ENCODE measurements around the gene ATP6V1E1.
"Not testable (repeated sequence)": the region's sequence is repeated elsewhere in the genome, so short reads cannot be mapped to it uniquely, and the experiment has no call there.

The ATP6V1E1 gene

GRCh38 chr22:17639247-17639741 lies 10.7 kb upstream of the ATP6V1E1 start:
- H3K27ac Mint-ChIP-seq, result peak overlapping the region; percentile 99
- no peak for DNase-seq
- peak overlapping the region; percentile 100 for H3K4me3 Mint-ChIP-seq
- no peak for ATAC-seq
- no peaks in the 10 kb centered on the region for H3K27me3 Mint-ChIP-seq
- H3K4me1 Mint-ChIP-seq, result peaks cover 29% of the 10 kb centered on the region
- no peaks in the 10 kb centered on the region for H3K9me3 Mint-ChIP-seq
- peaks cover 24% of the 10 kb centered on the region for H3K36me3 Mint-ChIP-seq (ENCODE audit: low read depth)

DNA sequence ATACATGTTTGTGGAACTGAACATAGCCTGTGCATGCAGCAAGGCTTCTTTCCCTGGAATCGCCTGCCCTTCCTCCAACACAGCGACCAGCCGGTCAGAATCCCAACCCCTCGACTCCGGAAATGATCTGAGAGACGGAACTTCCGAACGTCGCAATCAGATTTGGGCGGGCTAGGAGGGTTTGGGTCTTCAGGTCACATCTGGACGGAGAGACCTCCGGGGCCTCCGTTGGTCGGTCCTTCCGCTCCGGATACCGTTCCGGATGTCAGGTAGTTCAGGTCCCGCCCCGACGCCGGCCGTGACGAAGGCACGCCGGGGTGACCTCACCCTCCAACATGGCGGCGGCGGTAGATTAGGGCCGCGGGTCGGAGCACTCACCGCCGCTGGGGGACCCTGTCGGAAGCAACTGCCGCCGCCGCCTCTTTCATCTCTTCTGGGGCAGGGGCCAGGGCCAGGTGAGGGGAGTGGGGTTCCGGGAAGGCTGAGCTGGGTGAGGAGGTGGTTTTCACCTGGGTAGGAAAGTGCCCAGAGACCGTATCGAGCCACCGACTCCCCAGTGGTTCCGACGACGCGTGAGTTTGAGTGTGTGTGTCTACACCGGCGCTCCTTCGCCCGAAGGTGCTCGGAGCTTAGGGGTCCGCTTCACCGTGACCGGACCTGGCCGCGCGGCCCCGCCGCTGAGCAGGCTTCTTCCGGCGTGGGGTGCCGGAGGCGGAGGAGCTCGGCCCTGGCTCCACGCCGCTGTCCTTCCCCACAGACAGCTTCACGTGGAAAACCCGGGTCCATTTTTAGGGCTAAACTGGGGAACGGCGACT lies 10.1 kb upstream of the ATP6V1E1 start, which contains the start of gene BCL2L13:
BCL2L13 (plus strand) TSS at position 326 of the 815 bp plus-strand sequence. CDS start 16,955 bp downstream, outside the sequence.
- Mint-ChIP-seq H3K27ac (peak within 1 kb of the TSS; percentile 99), H3K4me1 (peaks cover 29% of the 10 kb centered on the region), H3K36me3 (ENCODE audit: low read depth) (peaks cover 24% of the 10 kb centered on the region), H3K4me3 (peak within 1 kb of the TSS; percentile 100), H3K9me3 (no peaks in the 10 kb centered on the region), H3K27me3 (no peaks in the 10 kb centered on the region)
- ATAC-seq (peak; percentile 97), DNase-seq (peak; percentile 92)

- peak overlapping the region; percentile 99 for H3K27ac Mint-ChIP-seq
- peaks cover 29% of the 10 kb centered on the region for H3K4me1 Mint-ChIP-seq
- H3K4me3 Mint-ChIP-seq, result peak overlapping the region; percentile 100
- peak; percentile 6 for ATAC-seq
- DNase-seq, result no peak
- no peaks in the 10 kb centered on the region for H3K9me3 Mint-ChIP-seq
- H3K36me3 Mint-ChIP-seq (ENCODE audit: low read depth), result peaks cover 24% of the 10 kb centered on the region
- H3K27me3 Mint-ChIP-seq, result no peaks in the 10 kb centered on the region
These were observed 9.6 kb upstream of the ATP6V1E1 start for GRCh38 chr22:17638182-17638431.

GRCh38 chr22:17637490-17638181 lies 9.1 kb upstream of the ATP6V1E1 start:
- ATAC-seq, result no peak
- Mint-ChIP-seq H3K36me3 (ENCODE audit: low read depth) (peaks cover 19% of the 10 kb centered on the region), H3K4me3 (peak overlapping the region; percentile 100), H3K27me3 (no peaks in the 10 kb centered on the region), H3K9me3 (no peaks in the 10 kb centered on the region), H3K4me1 (peaks cover 26% of the 10 kb centered on the region), H3K27ac (peak overlapping the region; percentile 99)
- DNase-seq, result no peak

DNA sequence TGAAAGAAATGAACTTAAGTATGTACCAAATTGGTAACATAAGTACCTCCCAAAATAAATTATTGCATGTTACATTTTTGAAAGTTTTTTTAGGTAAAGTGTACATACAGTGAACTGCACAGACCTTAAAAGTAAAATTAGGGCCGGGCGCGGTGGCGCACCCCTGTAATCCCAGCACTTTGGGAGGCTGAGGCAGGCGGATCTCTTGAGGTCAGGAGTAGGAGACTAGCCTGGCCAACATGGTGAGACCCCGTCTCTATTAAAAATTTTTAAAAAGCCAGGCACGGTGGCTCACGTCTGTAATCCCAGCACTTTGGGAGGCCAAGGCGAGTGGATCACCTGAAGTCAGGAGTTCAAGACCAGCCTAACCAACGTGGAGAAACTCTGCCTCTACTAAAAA lies 8.3 kb upstream of the ATP6V1E1 start:
- not testable (repeated sequence) for H3K4me3 Mint-ChIP-seq, H3K9me3 Mint-ChIP-seq, ATAC-seq, DNase-seq, H3K27ac Mint-ChIP-seq, H3K27me3 Mint-ChIP-seq
- H3K4me1 Mint-ChIP-seq, result peaks cover 26% of the 10 kb centered on the region
- H3K36me3 Mint-ChIP-seq (ENCODE audit: low read depth), result peaks cover 14% of the 10 kb centered on the region

DNA sequence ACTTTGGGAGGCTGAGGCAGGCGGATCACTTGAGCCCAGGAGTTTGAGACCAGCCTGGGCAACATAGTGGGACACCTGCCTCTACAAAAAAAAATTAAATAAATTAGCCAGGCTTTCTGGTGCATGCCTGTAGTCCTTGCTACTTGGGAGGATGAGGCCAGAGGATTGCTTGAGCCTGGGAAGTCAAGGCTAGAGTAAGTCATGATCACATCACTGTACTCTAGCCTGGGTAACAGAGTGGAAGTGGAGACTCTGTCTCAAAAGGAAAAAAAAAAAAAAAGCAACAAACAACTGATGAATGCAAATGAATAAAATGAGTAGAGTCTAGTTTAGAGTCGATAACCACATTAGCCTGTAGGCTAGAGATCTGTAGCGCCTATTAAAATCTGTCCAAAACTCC lies 6.1 kb upstream of the ATP6V1E1 start:
- DNase-seq (no peak), ATAC-seq (no peak)
- Mint-ChIP-seq H3K4me1 (peaks cover 15% of the 10 kb centered on the region), H3K4me3 (no peak overlapping the region), H3K9me3 (no peaks in the 10 kb centered on the region), H3K36me3 (ENCODE audit: low read depth) (peaks cover 3% of the 10 kb centered on the region), H3K27me3 (no peaks in the 10 kb centered on the region), H3K27ac (no peak overlapping the region)

- H3K4me3 Mint-ChIP-seq, result no peak overlapping the region
- no peak overlapping the region for H3K27ac Mint-ChIP-seq
- no peaks in the 10 kb centered on the region for H3K27me3 Mint-ChIP-seq
- H3K4me1 Mint-ChIP-seq, result peaks cover 18% of the 10 kb centered on the region
- no peaks in the 10 kb centered on the region for H3K36me3 Mint-ChIP-seq (ENCODE audit: low read depth)
- ATAC-seq (no peak), DNase-seq (no peak)
- H3K9me3 Mint-ChIP-seq, result no peaks in the 10 kb centered on the region
These were observed 5.4 kb upstream of the ATP6V1E1 start for GRCh38 chr22:17633998-17634323.

DNA sequence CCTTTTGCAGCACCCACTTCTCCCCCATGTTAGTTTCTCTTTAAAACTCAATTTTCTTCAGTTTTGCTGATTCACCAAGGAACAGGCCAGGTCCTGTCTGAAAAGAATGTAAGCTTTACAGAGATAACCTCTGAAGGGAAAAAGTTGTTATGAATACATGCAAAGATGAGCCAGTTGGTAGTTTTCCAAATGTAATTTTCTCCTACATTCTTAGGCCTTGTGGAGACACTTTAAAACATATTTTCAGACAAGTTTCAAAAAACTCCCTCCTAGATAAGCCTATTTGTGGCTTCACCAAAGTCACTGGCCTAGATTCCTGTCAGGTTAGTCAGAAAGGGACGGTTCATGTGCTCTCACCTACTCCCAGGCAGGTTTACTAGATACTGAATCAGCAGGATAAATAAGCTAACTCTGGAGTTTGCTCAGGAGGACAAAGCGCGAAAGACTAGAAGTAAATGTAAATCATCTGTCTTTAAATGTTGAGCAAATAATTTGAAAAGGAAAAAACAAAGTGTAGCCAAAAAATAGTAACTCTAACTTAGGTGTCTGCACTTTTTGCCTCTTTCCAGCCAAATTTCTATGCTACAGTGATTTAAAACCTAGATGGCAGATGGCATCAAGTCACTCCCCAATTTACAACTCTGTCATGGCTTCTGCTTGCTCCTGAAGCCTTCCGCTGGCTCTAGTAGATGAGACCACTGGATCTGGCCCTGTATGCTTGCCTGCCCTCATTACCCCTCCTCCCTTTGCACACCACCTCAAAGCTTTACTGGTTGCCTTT lies 4.9 kb upstream of the ATP6V1E1 start:
- DNase-seq, result no peak
- Mint-ChIP-seq H3K4me1 (peaks cover 21% of the 10 kb centered on the region), H3K27me3 (no peaks in the 10 kb centered on the region)

GRCh38 chr22:17631076-17631565 lies 2.6 kb upstream of the ATP6V1E1 start:
- Mint-ChIP-seq H3K27me3 (no peaks in the 10 kb centered on the region), H3K36me3 (ENCODE audit: low read depth) (peaks cover 1% of the 10 kb centered on the region), H3K9me3 (no peaks in the 10 kb centered on the region), H3K27ac (no peak overlapping the region), H3K4me3 (no peak overlapping the region), H3K4me1 (peaks cover 18% of the 10 kb centered on the region)
- DNase-seq (no peak), ATAC-seq (no peak)

More for the DNA sequence above, 4.9 kb upstream of the ATP6V1E1 start:
- no peak for ATAC-seq
- Mint-ChIP-seq H3K36me3 (ENCODE audit: low read depth) (peaks cover 1% of the 10 kb centered on the region), H3K27ac (no peak overlapping the region), H3K4me3 (no peak overlapping the region), H3K9me3 (no peaks in the 10 kb centered on the region)

GRCh38 chr22:17629641-17630040 lies 1.1 kb upstream of the ATP6V1E1 start:
- no peaks in the 10 kb centered on the region for H3K27me3 Mint-ChIP-seq
- H3K27ac Mint-ChIP-seq, result no peak overlapping the region
- H3K4me3 Mint-ChIP-seq, result peak overlapping the region; percentile 96
- peaks cover 1% of the 10 kb centered on the region for H3K36me3 Mint-ChIP-seq (ENCODE audit: low read depth)
- ATAC-seq (no peak), DNase-seq (no peak)
- peaks cover 25% of the 10 kb centered on the region for H3K4me1 Mint-ChIP-seq
- no peaks in the 10 kb centered on the region for H3K9me3 Mint-ChIP-seq

DNA sequence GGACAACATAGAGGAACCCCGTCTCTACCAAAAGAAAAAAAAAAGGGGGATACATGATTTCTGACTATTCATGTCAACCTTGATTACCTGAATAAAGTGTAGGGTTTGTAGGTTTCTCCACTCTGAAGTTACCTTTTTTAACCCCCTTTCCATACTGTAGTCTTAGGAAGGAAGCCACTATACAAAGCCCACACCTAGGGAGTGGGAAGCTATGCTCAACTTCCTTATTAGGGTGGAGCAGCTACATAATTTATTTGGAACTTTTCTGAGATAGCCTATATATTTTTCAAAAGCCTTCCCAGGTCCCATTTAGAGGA lies 582 bp upstream of the ATP6V1E1 start:
- peaks cover 27% of the 10 kb centered on the region for H3K4me1 Mint-ChIP-seq
- peak overlapping the region; percentile 96 for H3K4me3 Mint-ChIP-seq
- no peak for DNase-seq
- H3K9me3 Mint-ChIP-seq, result no peaks in the 10 kb centered on the region
- no peak for ATAC-seq
- peak overlapping the region; percentile 92 for H3K27ac Mint-ChIP-seq
- H3K36me3 Mint-ChIP-seq (ENCODE audit: low read depth), result peaks cover 1% of the 10 kb centered on the region
- no peaks in the 10 kb centered on the region for H3K27me3 Mint-ChIP-seq

DNA sequence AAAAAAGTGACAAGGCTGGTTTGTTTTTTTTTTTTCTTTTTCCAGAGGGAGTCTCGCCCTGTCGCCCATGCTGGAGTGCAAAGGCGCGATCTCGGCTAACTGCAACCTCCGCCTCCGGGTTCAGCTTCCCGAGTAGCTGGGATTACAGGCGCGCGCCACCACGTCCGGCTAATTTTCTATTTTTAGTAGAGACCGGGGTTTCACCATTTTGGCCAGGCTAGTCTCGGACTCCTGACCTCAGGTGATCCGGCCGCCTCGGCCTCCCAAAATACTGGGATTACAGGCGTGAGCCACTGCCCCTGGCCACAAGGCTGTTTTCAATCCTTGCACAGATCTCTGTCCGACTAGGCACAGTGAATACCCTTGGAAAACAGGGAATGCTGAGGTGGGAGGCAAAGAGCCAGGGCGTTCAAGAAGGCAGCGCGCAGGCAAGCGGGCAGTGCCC lies 566 bp downstream of the ATP6V1E1 start:
- no peaks in the 10 kb centered on the region for H3K27me3 Mint-ChIP-seq
- peak overlapping the region; percentile 92 for H3K27ac Mint-ChIP-seq
- DNase-seq, result no peak
- H3K36me3 Mint-ChIP-seq (ENCODE audit: low read depth), result peaks cover 4% of the 10 kb centered on the region
- H3K4me1 Mint-ChIP-seq, result peaks cover 33% of the 10 kb centered on the region
- no peak for ATAC-seq
- peak overlapping the region; percentile 96 for H3K4me3 Mint-ChIP-seq
- no peaks in the 10 kb centered on the region for H3K9me3 Mint-ChIP-seq

DNA sequence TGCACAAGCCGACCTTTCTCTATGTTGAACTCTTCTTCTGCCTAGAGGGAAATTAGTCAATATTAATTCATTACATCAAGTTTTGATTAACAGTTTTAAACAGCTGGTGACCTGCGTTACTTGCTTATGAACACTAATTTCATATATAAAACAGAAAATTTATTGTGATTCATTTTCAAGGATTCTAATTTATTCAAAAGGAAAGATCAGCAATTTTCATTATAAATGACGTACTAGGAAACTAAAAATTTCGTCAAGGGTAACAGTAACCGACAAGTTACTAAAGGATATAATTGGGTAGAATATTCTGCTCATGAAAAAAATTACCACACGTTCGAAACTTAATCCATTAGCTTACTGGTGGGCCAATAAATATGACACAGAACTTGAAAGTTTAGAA lies 15.3 kb downstream of the ATP6V1E1 start:
- DNase-seq (no peak), ATAC-seq (no peak)
- H3K4me1 Mint-ChIP-seq, result no peaks in the 10 kb centered on the region
- H3K4me3 Mint-ChIP-seq, result no peak overlapping the region
- peaks cover 31% of the 10 kb centered on the region for H3K36me3 Mint-ChIP-seq (ENCODE audit: low read depth)
- H3K27ac Mint-ChIP-seq, result no peak overlapping the region
- no peaks in the 10 kb centered on the region for H3K9me3 Mint-ChIP-seq
- no peaks in the 10 kb centered on the region for H3K27me3 Mint-ChIP-seq

DNA sequence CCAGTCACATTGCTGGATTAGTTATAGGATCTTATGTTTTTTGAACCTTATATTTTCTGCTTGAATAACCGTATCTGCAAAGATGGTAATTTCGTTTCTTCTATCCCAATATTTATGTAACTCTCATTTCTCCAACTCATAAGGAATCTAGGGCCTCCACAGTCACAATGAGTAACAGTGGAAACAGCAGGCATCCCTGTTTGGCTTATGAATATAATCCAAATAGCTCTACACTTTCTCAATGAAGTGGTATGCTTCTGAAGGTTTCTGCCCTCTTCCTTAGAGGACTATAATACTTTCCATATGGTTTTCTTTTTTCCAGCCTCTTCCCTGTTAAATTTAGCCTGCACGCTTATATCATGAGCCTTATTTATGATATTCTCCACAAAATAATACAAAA lies 16.5 kb downstream of the ATP6V1E1 start:
- peaks cover 27% of the 10 kb centered on the region for H3K36me3 Mint-ChIP-seq (ENCODE audit: low read depth)

More for the DNA sequence above, 16.5 kb downstream of the ATP6V1E1 start:
- H3K9me3 Mint-ChIP-seq, result no peaks in the 10 kb centered on the region
- DNase-seq (no peak), ATAC-seq (no peak)
- H3K4me1 Mint-ChIP-seq, result no peaks in the 10 kb centered on the region
- H3K27ac Mint-ChIP-seq, result no peak overlapping the region
- no peak overlapping the region for H3K4me3 Mint-ChIP-seq
- H3K27me3 Mint-ChIP-seq, result no peaks in the 10 kb centered on the region

All from activated naive CD8-positive, alpha-beta T cell treated with anti-CD3 and anti-CD28 coated beads, Interleukin-2, amount 50 U/mL, for 24 hours (primary cell).